ENCODE results near the gene SLC8A3.
"Not testable (repeated sequence)": the region's sequence is repeated elsewhere in the genome, so short reads cannot be mapped to it uniquely, and the experiment has no call there.

Gene SLC8A3, protein sequence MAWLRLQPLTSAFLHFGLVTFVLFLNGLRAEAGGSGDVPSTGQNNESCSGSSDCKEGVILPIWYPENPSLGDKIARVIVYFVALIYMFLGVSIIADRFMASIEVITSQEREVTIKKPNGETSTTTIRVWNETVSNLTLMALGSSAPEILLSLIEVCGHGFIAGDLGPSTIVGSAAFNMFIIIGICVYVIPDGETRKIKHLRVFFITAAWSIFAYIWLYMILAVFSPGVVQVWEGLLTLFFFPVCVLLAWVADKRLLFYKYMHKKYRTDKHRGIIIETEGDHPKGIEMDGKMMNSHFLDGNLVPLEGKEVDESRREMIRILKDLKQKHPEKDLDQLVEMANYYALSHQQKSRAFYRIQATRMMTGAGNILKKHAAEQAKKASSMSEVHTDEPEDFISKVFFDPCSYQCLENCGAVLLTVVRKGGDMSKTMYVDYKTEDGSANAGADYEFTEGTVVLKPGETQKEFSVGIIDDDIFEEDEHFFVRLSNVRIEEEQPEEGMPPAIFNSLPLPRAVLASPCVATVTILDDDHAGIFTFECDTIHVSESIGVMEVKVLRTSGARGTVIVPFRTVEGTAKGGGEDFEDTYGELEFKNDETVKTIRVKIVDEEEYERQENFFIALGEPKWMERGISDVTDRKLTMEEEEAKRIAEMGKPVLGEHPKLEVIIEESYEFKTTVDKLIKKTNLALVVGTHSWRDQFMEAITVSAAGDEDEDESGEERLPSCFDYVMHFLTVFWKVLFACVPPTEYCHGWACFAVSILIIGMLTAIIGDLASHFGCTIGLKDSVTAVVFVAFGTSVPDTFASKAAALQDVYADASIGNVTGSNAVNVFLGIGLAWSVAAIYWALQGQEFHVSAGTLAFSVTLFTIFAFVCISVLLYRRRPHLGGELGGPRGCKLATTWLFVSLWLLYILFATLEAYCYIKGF

GRCh38 chr14:70188659-70189455 is at the start of gene SLC8A3:
SLC8A3 (minus strand) TSS chr14:70188951; CDS start chr14:70168422, 20,529 bp downstream.
- DNase-seq (ENCODE audit: low spot score): no peak

- DNase-seq (ENCODE audit: low spot score): no peak
Observed at GRCh38 chr14:70237710-70238109, 49.0 kb upstream of the SLC8A3 start.

DNA sequence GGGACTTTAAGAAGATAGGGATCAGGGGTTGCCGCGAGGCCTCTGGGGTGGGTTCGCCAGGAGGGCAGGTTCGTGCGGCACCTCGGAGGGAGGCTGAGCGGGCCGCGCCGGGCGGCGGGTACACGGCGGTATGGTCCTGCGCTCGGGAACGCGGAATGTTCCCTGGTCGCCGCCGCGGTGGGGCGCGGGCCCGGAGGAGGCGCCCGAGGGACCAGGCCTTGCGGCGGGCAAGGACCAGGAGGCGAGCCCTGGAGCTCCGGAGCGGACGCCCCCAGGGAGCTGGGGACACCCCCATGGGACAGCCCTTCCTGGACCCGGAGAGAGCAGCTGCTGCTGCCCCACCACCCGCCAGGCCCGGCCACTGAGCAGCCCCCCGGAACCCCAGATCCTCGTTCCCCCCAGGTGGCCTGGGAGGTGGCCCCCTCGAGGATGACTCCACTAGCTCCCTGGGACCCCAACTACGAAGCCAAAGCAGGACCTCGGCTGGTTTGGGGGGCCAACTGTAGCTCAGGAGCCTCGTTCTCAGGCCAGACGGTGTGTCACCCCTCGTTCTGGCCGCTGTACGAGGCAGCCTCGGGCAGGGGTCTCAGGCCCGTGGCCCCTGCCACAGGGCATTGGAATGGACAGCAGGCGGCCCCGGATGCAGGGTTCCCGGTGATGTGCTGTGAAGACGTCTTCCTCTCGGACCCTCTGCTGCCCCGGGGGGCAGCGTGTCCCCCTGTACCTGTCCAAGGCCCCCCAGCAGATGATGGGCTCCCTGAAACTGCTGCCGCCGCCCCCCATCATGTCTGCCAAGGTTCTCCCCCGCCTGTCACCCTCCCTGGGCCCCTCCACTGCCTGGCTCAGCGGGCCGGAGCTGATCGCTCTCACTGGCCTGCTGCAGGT is 45.6 kb upstream of the SLC8A3 start:
- DNase-seq (ENCODE audit: low spot score): no peak

- DNase-seq (ENCODE audit: low spot score): not testable (repeated sequence)
Observed at GRCh38 chr14:70231756-70232544, 43.2 kb upstream of the SLC8A3 start.

DNA sequence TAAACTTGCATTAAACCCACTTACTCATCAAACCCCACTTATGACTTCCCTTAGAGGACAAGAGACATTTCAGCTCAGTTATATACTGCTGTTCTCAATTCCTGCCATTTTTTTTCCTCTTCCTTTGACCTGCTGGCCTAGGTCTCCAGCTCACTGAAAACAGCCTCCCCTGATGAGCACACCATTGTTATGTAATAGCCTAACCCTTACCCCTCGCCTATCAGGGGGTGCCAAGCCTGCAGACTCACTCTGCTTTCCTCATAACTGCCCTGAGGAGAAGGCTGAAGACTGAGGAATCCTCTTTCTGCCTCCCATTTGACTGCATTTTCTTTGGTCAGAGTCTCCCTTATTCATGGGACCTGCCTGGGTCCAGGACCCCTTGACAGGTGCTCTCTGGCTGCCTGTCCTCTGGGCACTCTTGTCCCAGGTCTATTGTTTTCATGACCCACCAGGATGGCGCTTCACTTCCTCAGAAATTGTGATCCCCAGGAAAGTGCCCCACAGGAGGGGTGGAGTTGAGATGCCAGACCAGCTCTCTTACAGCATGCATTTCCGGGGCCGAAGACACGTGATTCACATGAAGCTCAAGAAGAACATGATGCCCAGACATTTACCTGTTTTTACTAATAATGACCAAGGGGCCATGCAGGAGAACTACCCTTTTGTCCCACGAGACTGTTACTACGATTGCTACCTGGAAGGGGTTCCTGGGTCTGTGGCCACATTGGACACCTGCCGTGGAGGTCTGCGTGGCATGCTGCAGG is 41.3 kb upstream of the SLC8A3 start:
- DNase-seq (ENCODE audit: low spot score): not testable (repeated sequence)

GRCh38 chr14:70213721-70214282 is 25.1 kb upstream of the SLC8A3 start:
- no peak for DNase-seq (ENCODE audit: low spot score)

DNA sequence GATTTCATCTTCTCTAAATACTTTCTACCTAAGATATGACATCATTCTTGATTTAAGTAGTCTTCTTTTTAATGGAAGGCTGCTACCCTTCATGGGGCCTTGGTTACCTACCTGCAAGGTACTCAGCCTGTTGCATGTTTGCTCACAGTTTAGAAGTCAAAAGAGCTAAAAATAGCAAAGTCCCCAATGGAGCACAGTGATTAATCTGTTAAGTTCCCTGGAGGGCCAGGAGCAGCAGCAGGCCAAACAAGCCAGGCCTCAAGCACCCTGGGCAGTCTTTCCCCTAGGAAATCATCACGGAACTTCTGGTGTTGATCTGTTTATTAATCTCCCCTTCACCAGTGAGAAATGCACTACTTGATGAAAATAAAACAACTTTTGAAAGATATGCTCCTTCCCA is 24.0 kb upstream of the SLC8A3 start:
- no peak for DNase-seq (ENCODE audit: low spot score)

DNA sequence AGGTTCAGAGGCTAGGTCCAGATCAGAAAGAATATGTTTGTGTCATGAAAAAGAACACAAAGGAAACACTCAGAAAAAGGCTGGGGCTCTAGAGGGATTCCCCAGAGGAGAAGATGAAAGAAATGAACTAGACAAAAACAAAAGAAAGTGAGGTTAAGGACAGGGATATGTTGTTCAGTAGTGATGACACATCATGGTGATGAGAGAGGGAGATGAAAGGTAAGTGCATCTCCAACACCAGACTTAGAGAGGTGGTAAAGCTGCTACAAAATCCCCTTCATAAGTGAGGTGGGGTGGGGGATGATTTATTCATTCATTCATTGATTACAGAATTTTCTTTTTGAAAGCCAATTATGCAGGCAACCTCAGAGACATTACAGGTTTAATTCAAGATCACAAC is 19.6 kb upstream of the SLC8A3 start:
- DNase-seq (ENCODE audit: low spot score): no peak

DNA sequence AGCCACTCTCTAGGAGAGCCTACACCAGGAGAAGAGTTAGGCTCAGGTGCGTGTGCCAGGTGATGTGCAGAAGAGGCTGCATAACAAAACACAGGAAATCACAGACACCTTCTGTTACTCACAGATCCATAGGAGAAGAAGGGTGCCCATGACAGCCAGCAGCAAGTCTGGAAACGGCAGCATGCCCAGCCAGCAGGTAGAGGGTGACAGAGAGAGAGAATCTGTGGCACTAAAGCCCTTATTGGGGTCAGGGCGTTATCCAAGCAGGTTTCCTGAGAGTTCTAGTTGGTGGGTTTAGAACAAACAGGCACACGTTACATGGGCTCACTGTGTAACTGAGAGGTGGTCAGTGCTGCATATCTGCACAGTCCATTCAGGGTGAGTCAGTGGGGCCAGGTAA is 14.9 kb upstream of the SLC8A3 start:
- DNase-seq (ENCODE audit: low spot score): no peak

GRCh38 chr14:70201994-70202393 is 13.2 kb upstream of the SLC8A3 start:
- DNase-seq (ENCODE audit: low spot score): no peak

GRCh38 chr14:70193396-70193795 is 4.6 kb upstream of the SLC8A3 start:
- DNase-seq (ENCODE audit: low spot score): no peak

DNA sequence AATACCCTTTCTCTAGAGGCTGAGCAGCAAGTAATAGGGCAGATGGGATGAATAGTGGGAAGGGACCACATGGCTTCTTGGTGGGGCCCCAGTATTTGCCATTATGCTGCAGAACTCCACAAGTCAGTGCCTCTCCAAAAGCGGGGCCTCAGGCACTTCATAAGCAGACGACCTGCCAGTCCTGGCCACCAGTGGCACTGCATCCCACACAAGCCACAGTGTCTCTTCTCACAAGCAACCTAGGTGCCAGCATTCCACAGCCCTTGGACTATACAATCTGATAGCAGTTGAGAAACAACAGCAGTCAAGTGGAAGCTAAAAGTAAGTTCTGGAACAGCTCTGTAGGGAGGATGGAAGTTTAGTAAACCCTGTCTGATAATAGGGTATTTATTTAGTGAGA is 4.2 kb upstream of the SLC8A3 start:
- DNase-seq (ENCODE audit: low spot score): peak; percentile 8

DNA sequence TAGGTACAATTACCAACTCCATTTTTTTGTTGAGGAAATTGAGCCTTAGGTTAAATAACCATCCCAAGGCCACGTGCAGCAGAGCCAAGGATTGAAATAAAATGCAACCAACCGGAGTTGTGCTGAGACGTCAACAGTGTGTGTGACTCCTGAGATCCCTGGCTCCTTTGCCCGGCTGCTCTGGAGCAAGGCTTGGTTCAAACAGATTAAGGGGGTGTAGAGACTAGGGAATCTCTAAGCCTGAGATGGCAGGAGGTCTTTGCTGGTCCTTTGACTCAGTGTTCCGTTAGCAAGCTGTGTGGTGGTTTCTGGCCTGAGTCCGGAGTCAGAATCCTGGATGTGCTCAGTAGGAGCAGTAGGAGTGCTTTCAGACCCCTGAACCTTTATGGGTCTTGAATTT is 1.4 kb upstream of the SLC8A3 start:
- no peak for DNase-seq (ENCODE audit: low spot score)

DNA sequence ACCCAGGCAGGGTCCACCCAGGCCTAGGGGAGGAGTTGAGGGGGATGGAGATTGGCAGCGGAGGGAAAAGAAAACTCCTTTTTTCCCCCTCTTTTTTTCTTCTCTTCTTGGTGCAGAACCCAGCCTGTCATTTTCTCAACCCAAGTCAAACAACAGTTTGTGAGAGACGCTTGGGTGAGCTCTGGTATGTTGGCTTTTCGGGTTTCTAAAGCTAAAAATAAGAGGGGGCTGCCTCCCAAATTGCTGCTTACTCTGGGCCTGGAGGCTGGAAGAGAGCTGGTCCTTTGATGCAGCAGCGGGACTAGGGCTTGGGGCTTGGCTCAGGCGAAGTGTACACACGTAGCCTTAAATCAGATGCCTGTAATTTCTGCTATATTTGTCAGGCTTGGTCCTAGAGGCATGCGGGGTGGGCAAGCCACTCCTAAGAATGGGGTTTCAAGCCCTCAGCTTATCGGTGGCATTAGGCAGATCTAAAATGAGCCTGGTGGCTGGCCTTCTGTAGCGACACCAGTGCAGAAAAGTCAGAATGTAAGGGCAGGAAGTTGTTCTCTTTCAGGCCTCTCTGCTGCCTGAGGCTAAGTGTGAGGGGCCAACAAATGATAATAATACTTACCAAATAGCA is 816 bp upstream of the SLC8A3 start:
- no peak for DNase-seq (ENCODE audit: low spot score)

GRCh38 chr14:70188322-70188658 is 461 bp downstream of the SLC8A3 start:
- no peak for DNase-seq (ENCODE audit: low spot score)

GRCh38 chr14:70186900-70187451 is 1.8 kb downstream of the SLC8A3 start:
- no peak for DNase-seq (ENCODE audit: low spot score)

- DNase-seq (ENCODE audit: low spot score): no peak
Observed at GRCh38 chr14:70183991-70184390, 4.8 kb downstream of the SLC8A3 start.

GRCh38 chr14:70181276-70181675 is 7.5 kb downstream of the SLC8A3 start:
- no peak for DNase-seq (ENCODE audit: low spot score)

DNA sequence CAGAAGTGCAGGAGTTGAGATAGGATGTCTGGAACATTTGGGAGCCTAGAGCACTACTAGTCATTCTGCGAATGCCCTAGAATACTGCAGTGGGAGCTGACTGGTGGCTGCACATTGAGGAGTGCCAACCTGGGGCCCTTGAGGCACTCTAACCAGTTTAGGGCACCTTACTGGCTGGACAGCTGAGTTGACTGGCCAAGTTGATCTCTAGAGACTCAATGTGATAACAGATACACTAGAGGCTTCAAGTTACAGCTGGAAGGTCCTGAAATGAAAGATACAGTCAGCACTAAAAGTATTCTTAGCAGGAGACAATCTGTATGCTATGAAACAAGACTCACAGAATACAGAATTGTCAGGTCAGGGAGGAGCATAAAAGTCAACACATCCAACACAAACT is 8.0 kb downstream of the SLC8A3 start:
- DNase-seq (ENCODE audit: low spot score): no peak
